CD8-positive, alpha-beta memory T cell (primary cell): ENCODE results near the gene SCAMP3. TPM values are rescaled to one million over a fixed set of nuclear protein-coding genes. Genes with fewer than 3 reads are reported as not detected.
"Not testable (repeated sequence)": the region's sequence is repeated elsewhere in the genome, so short reads cannot be mapped to it uniquely, and the experiment has no call there.

Experiments used
- CTCF ChIA-PET: fragments of 350-600 bp; sonication (Branson Sonifier 250); formaldehyde crosslinking; loops from one replicate; lab custom pipeline; 2021; ENCODE audit warnings: antibody characterized with exemption; lab: Charles Lee
- POLR2A ChIA-PET: fragments of 350-600 bp; sonication (Branson Sonifier 250); formaldehyde crosslinking; loops from one replicate; lab custom pipeline; 2021; ENCODE audit warnings: antibody characterized with exemption; lab: Charles Lee
- DNase-seq, 5 donors: peaks; one replicate each; pipeline versions ENCODE4 v3.0.0 to v3.0.0-alpha.2; 2020 to 2022; ENCODE audit warnings: mixed read lengths in 1 of 5
- H3K27ac ChIP-seq: one replicate; pipeline ENCODE4 v1.7.0; 2013; ENCODE audit warnings: low read depth, mild to moderate bottlenecking, low read length, moderate library complexity
- H3K27me3 ChIP-seq: 2 replicates; pipeline ENCODE4 v1.7.0; 2013; ENCODE audit warnings: low read length, mild to moderate bottlenecking; ENCODE audit not compliant: insufficient read depth, poor library complexity, severe bottlenecking
- H3K36me3 ChIP-seq: 2 replicates; pipeline ENCODE4 v1.7.0; 2013; ENCODE audit warnings: mild to moderate bottlenecking, low read length, moderate library complexity; ENCODE audit not compliant: insufficient read depth
- H3K4me1 ChIP-seq: 2 replicates; pipeline ENCODE4 v1.7.0; 2013; ENCODE audit warnings: mild to moderate bottlenecking, low read length, moderate library complexity; ENCODE audit not compliant: insufficient read depth
- H3K4me3 ChIP-seq: 2 replicates; pipeline ENCODE4 v1.7.0; 2013; ENCODE audit warnings: mild to moderate bottlenecking, low read length
- H3K9me3 ChIP-seq: 2 replicates; pipeline ENCODE4 v1.7.0; 2013; ENCODE audit warnings: mild to moderate bottlenecking, low read length
- H3K27ac Mint-ChIP-seq, 8 donors: one replicate each; pipeline ENCODE4 v1.8.0; 2020 to 2021; ENCODE audit warnings: mixed read lengths in 8 of 8, mild to moderate bottlenecking in 6 of 8, inconsistent platforms in 3 of 8, moderate library complexity in 3 of 8
- H3K27me3 Mint-ChIP-seq, 2 donors: one replicate each; pipeline ENCODE4 v1.8.0; 2020 to 2021; ENCODE audit warnings: mixed read lengths in 2 of 2, mild to moderate bottlenecking in 1 of 2, moderate library complexity in 1 of 2
- H3K36me3 Mint-ChIP-seq, 3 donors: one replicate each; pipeline ENCODE4 v1.8.0; 2020 to 2021; ENCODE audit warnings: mixed read lengths in 3 of 3, inconsistent platforms in 1 of 3, mild to moderate bottlenecking in 1 of 3
- H3K4me1 Mint-ChIP-seq, 3 donors: one replicate each; pipeline ENCODE4 v1.8.0; 2020 to 2021; ENCODE audit warnings: mixed read lengths in 3 of 3, inconsistent platforms in 1 of 3, mild to moderate bottlenecking in 1 of 3
- H3K4me3 Mint-ChIP-seq, 7 donors: one replicate each; pipeline ENCODE4 v1.8.0; 2020 to 2021; ENCODE audit warnings: mixed read lengths in 7 of 7, mild to moderate bottlenecking in 6 of 7, moderate library complexity in 4 of 7, inconsistent platforms in 2 of 7
- H3K9me3 Mint-ChIP-seq, 5 donors: one replicate each; pipeline ENCODE4 v1.8.0; 2020 to 2022; ENCODE audit warnings: mixed read lengths in 5 of 5, mild to moderate bottlenecking in 3 of 5, moderate library complexity in 2 of 5, inconsistent platforms in 1 of 5
- polyA plus RNA-seq: library from polyadenylated mRNA; unstranded; fragments of 300-500 nt; fragmentation: Illumina TruSeq; gene quantifications from one replicate; pipeline ENCODE4 v1.2.3, GENCODE V29; 2021
- total RNA-seq, 2 experiments: library from RNA; stranded (reverse); gene quantifications; one replicate each; pipeline ENCODE4 v1.2.3, GENCODE V29; 2021

The SCAMP3 gene
- total and polyA plus RNA-seq, 3 experiments from 2014 or later, result 152 to 179 (median 158) TPM

- Mint-ChIP-seq H3K36me3 (peaks cover 2 to 24% (median 4%) of the 10 kb centered on the region in 3 donors), H3K4me3 (peak overlapping the region in 3 of 7 donors; percentile 23 to 92 (median 39)), H3K4me1 (peaks cover 24 to 34% (median 32%) of the 10 kb centered on the region in 3 donors), H3K27ac (peak overlapping the region in 1 of 8 donors; percentile 37)
- H3K4me1 ChIP-seq, result peaks cover 23% of the 10 kb centered on the region
- POLR2A ChIA-PET, H3K27ac ChIP-seq, H3K9me3 ChIP-seq, H3K27me3 ChIP-seq, H3K27me3 Mint-ChIP-seq, H3K9me3 Mint-ChIP-seq, CTCF ChIA-PET, H3K36me3 ChIP-seq, H3K4me3 ChIP-seq: not testable (repeated sequence)
- DNase-seq, result peak in 1 of 5 donors; percentile 34
Observed at GRCh38 chr1:155211381-155212050, 50.6 kb downstream of the SCAMP3 start.

DNA sequence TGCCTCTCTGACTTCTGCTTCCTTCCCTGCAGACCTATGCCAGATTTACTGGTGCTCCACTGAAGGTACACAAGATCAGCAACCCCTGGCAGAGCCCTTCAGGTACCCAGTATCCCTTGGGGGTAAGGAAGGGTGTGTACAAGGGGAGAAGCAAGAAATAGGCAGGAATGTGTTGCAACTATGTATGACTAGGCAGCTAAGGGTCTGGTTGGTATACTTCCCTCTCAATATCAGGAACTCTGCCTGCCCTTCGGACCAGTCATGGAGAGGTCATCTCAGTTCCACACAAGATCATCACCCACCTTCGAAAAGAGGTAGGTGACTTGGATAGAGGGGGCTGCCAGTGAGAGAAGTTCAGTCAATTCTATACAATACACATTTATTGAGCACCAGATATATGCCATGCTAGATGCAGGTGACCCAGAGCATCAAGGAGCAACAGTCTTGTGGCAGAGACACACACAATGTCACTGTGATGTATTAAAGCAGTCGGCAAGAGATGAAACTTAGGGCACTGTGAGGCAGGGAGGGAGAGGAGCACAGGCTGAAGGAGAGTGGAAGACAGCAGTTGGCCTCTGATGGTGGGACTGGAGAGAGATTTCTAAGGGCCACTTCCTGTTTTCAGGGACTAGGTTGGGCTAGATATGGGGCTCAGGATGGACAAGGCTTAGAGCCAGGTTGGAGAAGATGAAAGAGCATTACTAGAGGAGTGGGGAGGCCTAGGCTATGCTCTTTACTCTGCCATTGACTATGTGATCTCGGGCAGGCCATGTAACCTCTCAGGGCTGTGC lies 51.7 kb downstream of the SCAMP3 start:
- peak overlapping the region; percentile 20 to 92 (median 69) for H3K4me3 Mint-ChIP-seq
- POLR2A ChIA-PET, result no interaction called here
- H3K36me3 ChIP-seq, result no peaks in the 10 kb centered on the region
- H3K27ac Mint-ChIP-seq, result peak overlapping the region in 5 of 8 donors; percentile 30 to 92 (median 63)
- no peaks in the 10 kb centered on the region for H3K27me3 ChIP-seq
- no peaks in the 10 kb centered on the region for H3K9me3 ChIP-seq
- H3K4me3 ChIP-seq, result no peak overlapping the region
- peaks cover 23% of the 10 kb centered on the region for H3K4me1 ChIP-seq
- H3K27ac ChIP-seq, result no peak overlapping the region
- H3K4me1 Mint-ChIP-seq, result peaks cover 24 to 34% (median 32%) of the 10 kb centered on the region in 3 donors
- peaks cover 0 to 3% of the 10 kb centered on the region in 2 donors for H3K27me3 Mint-ChIP-seq
- peak in 1 of 5 donors; percentile 15 for DNase-seq
- CTCF ChIA-PET, result interaction anchor here (1.7 kb wide), 1 partner anchor 113 kb away, joined by 4 read pairs; no protein-coding TSS in a partner anchor
- peaks cover 2 to 24% (median 4%) of the 10 kb centered on the region in 3 donors for H3K36me3 Mint-ChIP-seq
- H3K9me3 Mint-ChIP-seq, result no peaks in the 10 kb centered on the region

DNA sequence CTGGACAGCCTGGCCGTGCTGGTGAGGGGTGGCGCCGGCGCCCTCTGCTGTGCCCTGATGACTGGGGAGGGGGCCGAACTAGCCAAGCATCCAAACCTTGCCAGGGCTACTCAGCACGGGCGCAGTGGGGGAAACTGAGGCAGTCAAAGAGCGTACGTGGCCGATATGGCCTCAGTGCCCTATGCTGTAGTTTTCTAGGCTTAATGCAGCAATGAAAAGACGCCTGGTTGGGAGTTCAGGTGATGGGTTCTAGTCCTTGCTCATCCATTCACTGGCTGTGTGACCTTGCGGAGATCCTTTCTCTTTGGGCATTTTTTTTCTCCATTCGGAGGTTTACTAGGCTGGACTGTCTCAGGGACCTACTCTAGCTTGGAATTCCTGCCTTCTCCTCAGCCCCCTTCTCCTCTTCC lies 52.8 kb downstream of the SCAMP3 start:
- no peaks in the 10 kb centered on the region for H3K9me3 Mint-ChIP-seq
- H3K27ac ChIP-seq, result peak overlapping the region; percentile 99
- POLR2A ChIA-PET, result interaction anchor here (1.0 to 2.0 kb wide), 6 partner anchors 15 to 115 kb away, joined by 3 to 8 read pairs (median 4); partner anchors contain the start of gene KRTCAP2
- H3K36me3 ChIP-seq, result no peaks in the 10 kb centered on the region
- H3K36me3 Mint-ChIP-seq, result peaks cover 1 to 18% (median 4%) of the 10 kb centered on the region in 3 donors
- H3K27ac Mint-ChIP-seq, result peak overlapping the region; percentile 73 to 99 (median 91)
- no peaks in the 10 kb centered on the region for H3K27me3 ChIP-seq
- H3K9me3 ChIP-seq, result no peaks in the 10 kb centered on the region
- CTCF ChIA-PET, result interaction anchor here (1.2 to 5.3 kb wide), 4 partner anchors 15 to 114 kb away, joined by 3 to 67 read pairs (median 18); no protein-coding TSS in a partner anchor
- DNase-seq, result no peak
- peak overlapping the region; percentile 82 to 93 (median 89) for H3K4me3 Mint-ChIP-seq
- peaks cover 18 to 28% (median 26%) of the 10 kb centered on the region in 3 donors for H3K4me1 Mint-ChIP-seq
- peaks cover 23% of the 10 kb centered on the region for H3K4me1 ChIP-seq
- peak overlapping the region; percentile 100 for H3K4me3 ChIP-seq
- peaks cover 0 to 3% of the 10 kb centered on the region in 2 donors for H3K27me3 Mint-ChIP-seq

GRCh38 chr1:155208541-155209311 lies 53.4 kb downstream of the SCAMP3 start, which contains the start of gene MTX1:
Gene MTX1, plus strand, starts transcription at chr1:155208695. Its CDS starts 110 bp downstream, at chr1:155208805.
- Mint-ChIP-seq H3K9me3 (no peaks in the 10 kb centered on the region), H3K27ac (peak within 1 kb of the TSS; percentile 92 to 99 (median 96)), H3K4me3 (peak within 1 kb of the TSS; percentile 82 to 93 (median 89)), H3K36me3 (peaks cover 1 to 18% (median 4%) of the 10 kb centered on the region in 3 donors), H3K4me1 (peaks cover 18 to 28% (median 26%) of the 10 kb centered on the region in 3 donors), H3K27me3 (peaks cover 0 to 3% of the 10 kb centered on the region in 2 donors)
- ChIA-PET CTCF (interaction anchor here (1.2 to 5.3 kb wide), 9 partner anchors 11 to 115 kb away, joined by 3 to 67 read pairs (median 5); no protein-coding TSS in a partner anchor), POLR2A (interaction anchor here (1.0 to 2.0 kb wide), 6 partner anchors 14 to 115 kb away, joined by 3 to 8 read pairs (median 4); partner anchors contain the start of gene KRTCAP2)
- DNase-seq, result peak; percentile 87 to 96 (median 92)
- no peaks in the 10 kb centered on the region for H3K27me3 ChIP-seq
- H3K4me1 ChIP-seq, result peaks cover 23% of the 10 kb centered on the region
- H3K4me3 ChIP-seq, result peak within 1 kb of the TSS; percentile 100
- no peaks in the 10 kb centered on the region for H3K9me3 ChIP-seq
- no peaks in the 10 kb centered on the region for H3K36me3 ChIP-seq
- H3K27ac ChIP-seq, result peak within 1 kb of the TSS; percentile 99

DNA sequence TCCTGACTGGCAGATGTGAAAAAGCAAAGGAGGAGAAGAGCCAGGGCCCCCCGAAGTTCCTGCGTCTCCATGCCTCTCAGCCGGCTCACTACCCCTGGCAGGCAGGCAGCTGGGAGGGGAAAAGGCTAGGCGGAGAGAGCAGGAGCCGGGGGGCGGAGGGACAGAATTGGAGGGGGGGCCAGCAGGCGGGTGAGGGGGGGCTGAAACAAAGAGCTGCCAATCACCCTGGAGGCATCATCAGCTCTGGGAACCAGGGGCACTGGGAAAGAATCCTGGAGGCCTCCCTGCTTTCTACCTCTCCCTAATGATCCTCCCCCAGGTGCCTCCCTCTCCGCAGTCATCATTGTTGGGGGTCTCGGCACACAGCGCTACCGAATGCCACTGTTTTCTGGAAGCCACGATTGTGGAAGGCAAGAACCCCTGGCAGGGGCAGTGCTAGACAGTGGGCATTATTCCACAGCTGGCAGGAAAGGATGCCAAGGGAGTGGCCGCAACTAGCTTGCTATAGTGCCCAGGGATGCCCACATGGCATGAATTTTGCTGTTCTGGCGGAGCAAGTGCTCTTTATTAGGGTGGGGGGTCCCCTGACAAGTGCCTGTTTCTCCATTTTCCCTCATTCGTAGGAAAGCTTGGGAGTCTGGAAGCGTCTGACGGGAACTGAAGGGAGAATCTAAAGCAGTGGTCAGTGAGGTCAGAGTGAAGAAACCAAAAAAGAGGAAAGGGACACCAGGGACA lies 54.2 kb downstream of the SCAMP3 start, which contains the start of gene THBS3:
Gene THBS3 (minus strand): TSS at position 92 of the 735 bp plus-strand sequence. CDS start 21 bp downstream, at position 71.
- POLR2A ChIA-PET, result interaction anchor here (0.9 to 2.0 kb wide), 3 partner anchors 17 to 36 kb away, joined by 3 to 8 read pairs (median 6); no protein-coding TSS in a partner anchor
- H3K36me3 ChIP-seq, result no peaks in the 10 kb centered on the region
- H3K9me3 ChIP-seq, result no peaks in the 10 kb centered on the region
- H3K4me1 ChIP-seq, result peaks cover 23% of the 10 kb centered on the region
- H3K4me3 ChIP-seq, result peak within 1 kb of the TSS; percentile 100
- Mint-ChIP-seq H3K9me3 (no peaks in the 10 kb centered on the region), H3K4me3 (peak within 1 kb of the TSS; percentile 81 to 93 (median 89)), H3K27me3 (peaks cover 0 to 3% of the 10 kb centered on the region in 2 donors), H3K4me1 (peaks cover 18 to 28% (median 26%) of the 10 kb centered on the region in 3 donors), H3K36me3 (peaks cover 1 to 18% (median 4%) of the 10 kb centered on the region in 3 donors), H3K27ac (peak within 1 kb of the TSS; percentile 92 to 99 (median 96))
- peak in 1 of 5 donors; percentile 47 for DNase-seq
- no peaks in the 10 kb centered on the region for H3K27me3 ChIP-seq
- H3K27ac ChIP-seq, result peak within 1 kb of the TSS; percentile 99
- CTCF ChIA-PET, result interaction anchor here (1.2 to 5.3 kb wide), 15 partner anchors 11 to 384 kb away, joined by 3 to 67 read pairs (median 7); partner anchors contain the start of genes ENTREP3 and KRTCAP2

DNA sequence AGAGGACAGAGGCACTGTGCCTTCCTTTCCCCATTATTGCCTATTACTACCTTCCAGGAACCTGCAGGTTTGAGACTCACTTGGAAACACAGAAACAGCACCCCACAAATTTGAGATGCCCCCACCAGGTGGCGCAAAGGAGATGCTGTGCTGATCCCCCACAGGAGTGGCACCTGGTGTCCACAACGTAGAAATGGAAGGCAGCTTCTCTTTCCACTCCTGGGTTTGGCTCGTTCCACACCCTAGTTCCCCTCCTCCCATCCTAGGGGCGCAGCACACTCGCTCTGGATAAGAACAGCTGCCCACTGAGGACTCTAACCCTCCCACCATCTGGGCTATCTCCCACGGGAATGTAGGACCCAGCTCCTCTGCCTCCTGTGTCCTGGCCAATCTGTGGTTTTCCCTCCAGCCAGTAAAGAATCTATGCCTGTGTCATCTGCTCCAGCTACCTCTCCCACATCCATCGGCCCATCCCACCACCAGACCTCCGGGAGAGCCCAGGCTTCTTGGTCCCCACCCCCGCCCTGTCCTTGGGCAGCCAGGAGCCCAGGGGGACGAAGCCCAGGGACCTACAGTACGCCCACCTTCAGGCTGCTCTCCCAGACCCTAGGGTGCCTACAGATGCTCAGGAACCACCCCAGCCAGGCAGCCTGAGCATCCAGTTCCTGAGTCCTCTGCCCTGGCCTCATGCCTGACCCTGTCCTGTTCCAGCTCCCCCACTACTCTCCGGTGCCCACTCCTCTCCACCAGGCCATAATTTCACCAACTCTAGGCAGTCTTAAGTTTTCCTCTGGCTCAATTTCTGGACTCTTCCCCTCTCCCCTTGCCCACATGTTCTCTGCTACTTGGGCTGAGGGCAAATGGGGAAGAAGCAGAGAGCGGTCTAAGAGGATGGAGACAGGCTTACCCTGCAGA lies 55.0 kb downstream of the SCAMP3 start:
- Histone ChIP-seq H3K27ac (peak overlapping the region; percentile 99), H3K36me3 (no peaks in the 10 kb centered on the region), H3K27me3 (no peaks in the 10 kb centered on the region), H3K4me1 (peaks cover 23% of the 10 kb centered on the region), H3K4me3 (no peak overlapping the region), H3K9me3 (no peaks in the 10 kb centered on the region)
- Mint-ChIP-seq H3K4me1 (peaks cover 18 to 28% (median 26%) of the 10 kb centered on the region in 3 donors), H3K27me3 (peaks cover 0 to 3% of the 10 kb centered on the region in 2 donors), H3K4me3 (peak overlapping the region; percentile 56 to 87 (median 74)), H3K9me3 (no peaks in the 10 kb centered on the region), H3K36me3 (peaks cover 1 to 17% (median 4%) of the 10 kb centered on the region in 3 donors), H3K27ac (peak overlapping the region; percentile 81 to 97 (median 96))
- peak; percentile 82 to 93 (median 87) for DNase-seq
- ChIA-PET POLR2A (interaction anchor here (0.9 to 2.0 kb wide), 5 partner anchors 12 to 37 kb away, joined by 3 to 9 read pairs (median 8); no protein-coding TSS in a partner anchor), CTCF (interaction anchor here (0.7 to 5.3 kb wide), 22 partner anchors 8 to 385 kb away, joined by 3 to 67 read pairs (median 5); partner anchors contain the start of genes CLK2, ENTREP3 and KRTCAP2)
